ENCODE data around the gene CTIF.

Gene CTIF

GRCh38 chr18:48533340-48534070, 5.3 kb upstream of the CTIF start:
- no peak for DNase-seq

- no peak for DNase-seq
These were observed 4.5 kb upstream of the CTIF start for GRCh38 chr18:48534364-48534763.

DNA sequence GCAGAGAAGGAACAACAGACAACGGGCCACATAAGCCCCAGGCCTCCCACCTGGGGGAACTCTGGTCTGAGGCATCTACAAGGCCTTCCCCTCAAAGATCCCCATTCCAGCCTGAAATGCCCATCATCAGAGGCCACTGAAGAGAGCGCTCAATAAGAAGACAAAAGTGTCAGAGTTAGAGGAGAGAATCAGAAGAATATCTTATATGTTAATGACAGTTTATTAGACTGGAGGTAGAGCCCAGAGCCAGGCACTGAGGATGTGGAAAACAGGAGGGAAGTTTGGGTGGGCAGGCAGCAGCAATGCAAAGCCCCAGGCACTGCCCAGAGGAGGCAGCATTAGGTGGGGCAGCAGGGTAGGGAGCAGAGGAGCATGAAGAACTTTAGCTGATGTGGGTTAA, 2.9 kb upstream of the CTIF start:
- no peak for DNase-seq

DNA sequence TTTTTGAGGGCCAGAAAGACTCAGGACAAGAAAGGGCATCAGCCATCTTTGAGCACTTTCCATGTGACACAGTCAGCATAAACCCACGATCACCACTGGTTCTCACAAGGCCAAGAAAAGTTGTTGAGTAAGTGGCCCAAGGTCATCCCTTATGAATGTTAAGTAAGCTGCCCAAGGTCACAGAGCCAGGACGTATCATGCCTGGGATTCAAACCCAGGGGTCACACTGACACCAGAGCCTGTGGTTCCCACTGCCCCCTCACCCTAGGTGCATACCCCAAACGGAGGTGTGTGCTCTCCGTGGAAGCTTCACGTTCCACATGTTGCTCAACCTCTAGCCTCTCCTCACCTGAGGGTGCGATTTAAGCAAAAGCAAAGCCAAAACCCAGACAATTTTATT, 2.3 kb upstream of the CTIF start:
- DNase-seq = no peak

- DNase-seq = peak in 47 of 56 donors; percentile 20 to 82 (median 67)
These were observed 797 bp downstream of the CTIF start for GRCh38 chr18:48539406-48540250.

DNA sequence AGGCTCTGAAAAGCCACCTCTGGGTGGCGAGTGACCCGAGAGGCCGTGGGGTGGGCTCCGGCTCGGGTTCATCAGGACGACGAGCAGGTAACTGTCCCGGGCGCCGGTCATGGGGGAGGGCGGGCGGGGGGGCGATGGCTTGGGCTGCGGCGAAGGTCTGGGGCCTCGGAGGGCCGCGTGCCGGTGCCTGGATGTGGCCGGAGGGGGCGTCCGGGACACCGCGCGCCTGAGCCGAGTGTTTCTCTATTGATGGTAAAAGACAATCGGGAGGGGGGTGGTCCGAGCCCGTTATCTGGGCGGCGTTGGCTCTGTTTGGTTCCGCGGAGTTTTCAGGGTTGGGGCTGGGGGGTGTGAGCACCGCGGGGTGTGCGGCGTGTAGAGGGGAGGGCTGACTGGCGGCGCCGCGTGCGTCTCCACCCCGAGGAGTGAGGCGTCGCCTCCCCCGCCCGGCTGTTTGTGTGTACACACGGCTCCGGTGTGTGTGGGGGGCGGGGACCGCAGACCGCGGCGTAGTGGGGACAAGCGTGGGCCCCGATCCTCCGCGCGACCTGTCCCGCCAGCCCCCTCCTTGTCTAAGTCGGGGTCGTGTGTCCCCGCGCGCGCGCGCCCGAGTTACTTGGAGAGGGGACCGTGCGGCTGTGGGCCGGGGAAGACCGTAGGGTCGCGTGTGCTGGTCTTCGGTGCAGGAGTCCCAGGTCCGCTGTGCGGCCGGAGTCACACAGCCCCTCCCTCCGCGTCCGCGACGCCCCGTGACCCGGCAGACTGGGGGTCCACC, 1.6 kb downstream of the CTIF start:
- peak in 44 of 56 donors; percentile 34 to 77 (median 60) for DNase-seq

DNA sequence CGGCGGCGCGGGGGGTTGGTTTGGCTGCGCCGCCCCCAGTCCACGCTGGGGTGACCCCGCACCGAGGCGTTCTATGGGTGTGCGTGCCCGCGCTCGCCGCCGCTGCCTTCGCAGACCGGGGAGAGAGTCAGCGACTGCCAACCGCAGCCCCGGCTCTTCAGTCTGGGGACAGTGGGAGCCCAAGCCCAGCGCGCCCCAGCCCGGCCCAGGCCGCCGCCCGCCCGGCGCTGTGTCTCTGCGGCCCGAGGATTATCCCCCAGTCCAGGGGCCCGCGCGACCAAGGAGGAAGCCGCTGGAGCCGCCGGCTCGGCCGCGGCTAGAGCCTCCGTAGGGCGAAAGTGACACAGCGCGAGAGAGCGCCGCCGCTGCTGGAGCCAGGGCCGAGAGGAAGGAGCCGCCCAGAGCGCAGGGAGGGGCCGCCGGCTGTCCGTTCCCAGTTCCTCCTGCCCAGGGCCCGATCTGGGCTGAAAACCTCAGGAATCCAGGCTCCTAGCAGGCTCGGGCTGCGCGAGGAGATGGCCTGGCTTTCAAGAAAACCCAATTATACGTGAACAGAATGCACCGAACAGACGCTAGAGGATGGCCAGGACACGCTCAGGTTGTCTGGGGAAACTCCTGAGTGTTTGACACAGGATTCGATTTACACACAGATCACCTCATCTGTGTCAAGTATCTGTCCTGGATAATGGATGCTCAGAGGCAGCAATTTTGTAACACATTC, 2.4 kb downstream of the CTIF start:
- peak in 49 of 56 donors; percentile 22 to 78 (median 61) for DNase-seq

DNA sequence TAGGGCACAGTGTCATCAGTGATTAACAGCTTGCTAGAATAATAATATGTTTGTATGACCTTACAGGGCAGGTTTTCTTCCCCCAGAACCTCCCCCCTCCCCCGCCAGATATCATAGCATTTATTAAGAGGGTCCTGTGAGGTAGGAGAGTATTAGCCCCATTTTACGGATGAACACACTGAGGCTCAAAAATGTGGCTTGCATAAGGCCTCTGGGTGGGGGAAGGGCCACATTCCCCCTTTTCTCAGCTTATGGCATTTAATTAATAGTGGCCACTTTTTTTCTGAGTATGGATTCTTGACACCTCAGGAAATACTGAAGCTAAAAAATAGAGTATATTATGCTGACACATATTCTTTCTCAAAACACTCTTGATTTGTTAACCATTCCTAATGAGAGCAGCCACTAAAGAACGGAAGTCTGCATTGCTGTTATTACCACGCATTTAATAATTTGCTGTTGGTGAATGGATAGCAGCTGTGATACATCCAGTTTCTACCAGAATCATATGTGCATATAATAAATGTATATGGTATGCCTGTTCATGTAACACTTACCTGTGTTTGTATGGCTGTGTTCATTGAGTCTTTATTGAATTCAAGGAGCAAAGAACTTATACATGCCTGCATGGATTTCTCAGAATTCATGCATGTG, 3.0 kb downstream of the CTIF start:
- DNase-seq = no peak

- DNase-seq = no peak
These were observed 3.8 kb downstream of the CTIF start for GRCh38 chr18:48542513-48543181.

GRCh38 chr18:48543228-48543627, 4.4 kb downstream of the CTIF start:
- no peak for DNase-seq

DNA sequence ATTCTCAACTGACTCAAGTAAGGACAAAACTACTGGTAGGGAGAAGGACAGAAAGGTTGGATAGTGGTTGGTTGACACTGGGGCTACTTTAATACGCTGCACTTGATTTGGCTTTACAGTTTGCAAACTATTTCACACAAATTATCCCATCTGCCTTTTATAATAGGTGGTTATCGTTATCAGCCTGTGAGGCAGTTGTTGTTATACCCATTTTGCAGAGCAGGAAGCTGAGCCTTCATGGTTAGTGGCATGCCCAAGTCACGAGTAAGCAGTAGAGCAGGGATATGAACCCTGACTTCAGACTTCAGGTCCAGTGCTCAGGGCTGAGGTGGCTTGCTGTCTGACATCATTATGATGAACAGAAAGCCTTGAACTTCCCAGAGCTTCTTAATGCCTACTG, 5.3 kb downstream of the CTIF start:
- DNase-seq = no peak

- no peak for DNase-seq
These were observed 6.0 kb downstream of the CTIF start for GRCh38 chr18:48544661-48545415.

DNA sequence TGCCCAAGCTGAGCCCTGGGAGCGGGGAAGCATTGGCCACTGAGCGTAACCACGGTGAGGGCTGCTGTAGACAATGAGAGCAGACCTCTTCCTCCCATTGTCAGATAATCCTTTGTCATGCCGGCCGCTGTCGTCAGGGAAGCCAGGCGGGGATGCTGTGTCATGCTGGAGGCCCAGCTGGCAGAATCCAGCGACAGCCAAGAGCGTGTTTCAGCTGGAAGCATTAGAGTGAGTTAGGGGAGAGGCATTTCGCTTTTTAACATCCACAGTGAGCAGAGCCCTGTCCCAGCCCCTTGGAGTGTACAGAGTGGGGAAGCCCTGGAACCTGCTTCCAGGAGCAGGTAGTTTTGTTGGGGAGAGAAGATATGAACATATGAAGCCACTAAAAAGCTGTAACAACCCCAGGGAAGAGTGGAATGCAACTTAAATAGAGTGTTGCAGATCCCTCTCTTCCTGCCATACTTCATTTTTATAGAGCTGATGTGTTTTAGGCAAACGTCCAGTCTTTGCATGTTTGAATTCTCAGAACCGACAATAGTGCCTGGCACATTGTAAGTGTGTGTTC, 7.0 kb downstream of the CTIF start:
- peak in 54 of 56 donors; percentile 23 to 89 (median 78) for DNase-seq

DNA sequence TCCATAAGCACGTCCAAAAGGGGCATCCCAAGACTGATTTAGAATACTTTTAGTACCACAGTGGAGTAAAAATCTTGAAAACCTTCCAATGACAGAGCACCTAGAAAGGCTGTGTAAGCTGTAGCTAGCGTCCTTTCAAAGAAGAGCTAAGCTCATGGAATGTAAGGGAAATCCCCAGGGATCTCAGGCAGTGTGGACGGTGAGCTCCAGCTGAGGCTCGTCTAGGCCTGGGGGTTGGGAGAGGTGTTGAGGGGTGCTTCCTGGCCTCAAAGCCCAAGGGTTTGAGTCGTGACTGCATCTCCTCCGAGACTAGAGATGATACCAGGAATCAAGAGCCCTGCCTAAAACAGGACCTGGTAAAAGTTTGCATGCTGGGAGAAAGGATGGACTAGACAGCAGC, 7.6 kb downstream of the CTIF start:
- no peak for DNase-seq

DNA sequence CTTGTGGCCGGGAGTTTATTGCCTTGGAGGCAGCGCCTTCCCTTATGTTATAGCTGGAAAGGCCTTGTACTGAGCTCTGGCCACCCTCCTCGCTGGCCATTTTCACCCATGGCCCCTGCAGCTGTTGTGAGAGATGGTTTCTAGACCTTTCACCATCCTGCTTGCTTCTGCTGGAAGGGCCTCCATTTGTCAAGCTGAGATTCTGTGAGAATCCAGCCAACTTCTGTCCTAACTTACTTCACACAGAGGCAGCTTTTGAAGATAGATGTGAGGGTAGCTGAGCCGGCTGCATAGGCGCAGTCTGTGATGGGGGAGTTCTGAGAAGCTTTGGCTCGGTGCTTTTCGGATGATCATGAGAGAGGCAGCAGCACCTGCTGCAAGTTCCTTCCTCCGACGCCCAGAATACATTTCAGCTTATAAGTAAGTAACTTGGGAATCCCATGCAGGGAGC, 8.7 kb downstream of the CTIF start:
- peak in 2 of 56 donors; percentile 14 to 31 for DNase-seq

- DNase-seq = peak in 1 of 56 donors; percentile 44
These were observed 9.4 kb downstream of the CTIF start for GRCh38 chr18:48548011-48548771.

GRCh38 chr18:48548921-48549320, 10.1 kb downstream of the CTIF start:
- no peak for DNase-seq
